HTR-8/SVneo (cell line): ENCODE measurements around the gene CCDC178.
A peak's percentile ranks its signal among the peaks of the same experiment; 100 is the strongest.
"Not testable (repeated sequence)": the region's sequence is repeated elsewhere in the genome, so short reads cannot be mapped to it uniquely, and the experiment has no call there.

Experiments used
- DNase-seq: peaks from one replicate; pipeline ENCODE4 v3.0.0; 2011; ENCODE audit warnings: low spot score, mixed read lengths; ENCODE audit not compliant: insufficient read length
- FAIRE-seq: peaks from 2 replicates; lab custom pipeline; 2011; peaks lifted over from hg19 to GRCh38; lab: Jason Lieb, UNC

CCDC178 gene

DNA sequence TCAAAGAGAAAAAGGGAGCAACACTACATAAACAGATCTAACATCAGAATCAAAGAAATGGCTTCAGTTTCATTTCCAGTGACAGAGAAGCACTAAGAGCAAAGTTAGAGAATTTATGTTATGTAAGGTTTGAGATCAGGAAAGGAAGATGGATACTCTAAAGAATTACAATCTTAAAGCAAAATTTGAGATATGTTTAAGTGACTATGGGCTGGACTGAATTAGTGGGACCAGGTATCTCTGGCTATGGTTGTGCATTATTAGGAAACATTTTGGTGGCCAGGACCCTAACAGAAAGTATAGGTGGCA is 208.2 kb downstream of the CCDC178 start:
- DNase-seq (no peak), FAIRE-seq (no peak)

DNA sequence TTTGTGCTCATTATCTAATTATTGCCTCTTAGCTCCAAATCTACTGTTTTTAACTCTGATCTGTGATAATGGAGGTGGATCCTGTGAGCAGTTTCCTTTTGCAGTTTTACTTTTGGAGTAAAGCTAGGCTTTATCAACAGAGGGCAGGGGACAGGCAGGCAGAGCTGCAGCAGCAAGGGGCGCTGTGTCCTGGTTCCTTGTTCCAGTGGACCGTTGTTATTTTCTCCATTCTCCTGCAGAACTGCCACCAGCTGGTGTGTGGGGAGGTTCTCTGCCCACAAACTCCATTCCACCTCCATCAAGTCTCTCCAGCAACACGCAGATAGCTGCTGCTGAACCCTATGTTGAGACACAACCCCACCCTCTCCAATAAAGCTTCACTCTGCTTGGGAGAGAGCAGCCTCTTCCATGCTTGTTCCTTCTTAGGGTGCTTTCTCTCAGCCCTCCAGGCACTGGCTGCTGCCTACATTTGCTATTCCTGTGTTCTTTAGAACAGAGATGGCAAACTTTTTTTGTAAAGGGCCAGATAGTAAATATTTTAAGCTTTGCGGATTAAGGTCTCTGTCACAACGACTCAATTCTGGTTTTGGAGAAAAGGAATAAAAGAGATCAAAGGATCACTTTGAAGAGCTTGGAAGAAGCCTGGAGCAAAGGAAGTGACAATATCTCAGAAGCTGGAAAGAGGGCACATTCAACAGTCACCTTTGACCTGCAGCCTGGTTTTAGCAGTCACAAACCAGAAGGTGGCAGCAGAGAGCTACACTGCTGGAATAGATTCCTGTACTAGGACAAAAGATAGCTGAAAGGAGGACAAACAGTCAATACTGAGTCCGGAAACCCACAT is 208.8 kb downstream of the CCDC178 start:
- DNase-seq (peak; percentile 1), FAIRE-seq (no peak)

DNA sequence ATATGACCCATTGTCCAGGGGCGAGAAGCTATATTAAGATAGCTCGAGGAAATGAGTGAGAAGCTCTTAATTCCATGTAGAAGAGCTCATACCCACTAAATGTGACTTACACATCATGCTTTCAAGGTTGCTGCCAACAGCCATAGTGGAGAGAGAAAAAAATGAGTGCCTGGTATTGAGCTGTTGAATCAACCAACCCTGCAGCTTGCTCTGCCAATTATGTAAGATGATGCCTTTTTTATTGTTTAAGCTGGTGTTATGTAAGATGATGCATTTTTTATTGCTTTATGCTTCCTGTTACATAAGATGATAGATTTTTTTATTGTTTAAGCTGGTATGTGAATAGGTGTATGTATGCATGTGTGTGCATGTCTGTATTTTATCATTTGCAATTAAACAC is 228.2 kb downstream of the CCDC178 start:
- no peak for FAIRE-seq
- DNase-seq: no peak

DNA sequence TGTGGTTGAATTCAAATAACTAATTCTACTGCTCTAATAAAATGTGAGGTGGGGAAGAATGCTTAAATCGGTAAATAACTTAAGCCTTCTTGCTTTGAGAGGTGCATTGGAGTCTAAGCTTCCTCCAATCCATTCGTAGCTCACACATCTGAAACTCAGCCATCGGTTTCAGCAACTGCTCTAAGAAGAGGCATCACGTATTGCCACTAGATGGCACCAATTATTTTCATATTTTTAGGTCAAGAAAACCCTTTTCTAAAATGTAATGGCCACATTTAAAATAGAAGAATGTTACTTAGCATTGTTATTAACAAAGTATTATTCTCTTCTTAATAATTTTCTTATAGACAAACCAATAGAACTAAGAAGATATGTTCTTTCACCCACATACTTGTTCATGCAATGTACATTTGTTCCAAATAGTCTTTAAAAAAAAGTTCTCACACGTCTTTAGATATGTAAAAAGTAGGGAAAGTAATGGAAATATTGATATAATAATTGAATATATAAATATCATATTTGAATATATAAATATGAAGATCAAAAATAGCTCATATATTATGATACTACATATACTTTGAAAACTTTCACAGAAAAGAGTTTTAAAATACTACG is 229.8 kb downstream of the CCDC178 start:
- FAIRE-seq: no peak
- no peak for DNase-seq

DNA sequence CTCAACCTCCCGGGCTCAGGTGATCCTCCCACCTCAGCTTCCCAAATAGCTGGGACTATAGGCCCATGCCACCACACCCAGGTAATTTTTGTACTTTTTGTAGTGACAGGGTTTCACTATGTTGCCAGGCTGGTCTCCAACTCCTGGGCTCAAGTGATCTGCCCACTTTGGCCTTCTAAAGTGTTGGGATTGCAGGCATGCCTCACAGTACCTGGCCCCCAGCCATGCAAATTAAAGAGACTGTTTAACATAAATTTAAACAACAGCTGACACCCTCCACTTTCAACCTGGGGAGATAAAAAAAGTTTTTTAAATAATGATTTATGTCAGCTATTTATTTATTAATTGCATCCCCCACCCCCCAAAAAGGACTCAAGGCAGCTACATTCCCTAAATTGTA is 234.7 kb downstream of the CCDC178 start:
- no peak for FAIRE-seq

DNA sequence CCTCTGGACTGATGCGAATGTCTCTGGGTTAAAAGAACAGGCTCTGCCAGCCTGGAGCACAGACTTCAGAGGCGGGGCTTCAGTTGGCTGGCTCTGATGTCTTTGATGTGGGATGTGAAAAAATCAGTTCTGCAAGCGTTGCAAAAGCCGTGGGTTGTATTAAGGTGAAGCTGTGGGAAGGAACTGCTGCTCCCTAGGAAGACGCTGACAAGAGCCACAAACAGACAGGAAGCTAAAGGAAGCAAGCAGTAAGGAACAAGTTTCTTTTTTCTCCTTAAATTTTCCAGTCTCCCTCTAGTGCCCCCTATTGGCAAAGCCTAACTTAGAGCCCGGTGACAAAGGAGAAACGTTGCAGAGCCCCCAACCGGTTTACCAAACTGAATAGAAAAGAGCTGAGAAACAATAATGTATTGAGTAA is 239.0 kb downstream of the CCDC178 start:
- FAIRE-seq (no peak), DNase-seq (no peak)

More for the DNA sequence above, 234.7 kb downstream of the CCDC178 start:
- DNase-seq: no peak

DNA sequence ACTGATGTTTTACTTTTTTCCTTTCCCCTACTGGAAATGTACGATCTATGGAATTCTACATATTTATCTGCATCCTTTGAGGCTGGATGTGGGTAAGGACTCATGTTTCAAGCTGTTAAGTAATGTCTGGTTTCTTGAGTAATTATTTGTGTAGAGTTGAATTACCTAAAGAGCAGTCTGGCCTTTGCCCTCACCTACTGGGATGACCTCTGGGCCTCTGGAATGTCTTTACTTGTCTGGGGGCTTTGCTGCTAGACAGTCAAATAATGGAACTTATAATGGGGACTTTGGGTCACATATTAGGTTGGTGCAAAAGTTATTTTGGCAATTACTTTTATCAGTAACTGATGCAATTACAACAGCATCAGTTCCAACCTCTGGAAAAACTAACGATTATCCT is 244.7 kb downstream of the CCDC178 start:
- DNase-seq (no peak), FAIRE-seq (no peak)

DNA sequence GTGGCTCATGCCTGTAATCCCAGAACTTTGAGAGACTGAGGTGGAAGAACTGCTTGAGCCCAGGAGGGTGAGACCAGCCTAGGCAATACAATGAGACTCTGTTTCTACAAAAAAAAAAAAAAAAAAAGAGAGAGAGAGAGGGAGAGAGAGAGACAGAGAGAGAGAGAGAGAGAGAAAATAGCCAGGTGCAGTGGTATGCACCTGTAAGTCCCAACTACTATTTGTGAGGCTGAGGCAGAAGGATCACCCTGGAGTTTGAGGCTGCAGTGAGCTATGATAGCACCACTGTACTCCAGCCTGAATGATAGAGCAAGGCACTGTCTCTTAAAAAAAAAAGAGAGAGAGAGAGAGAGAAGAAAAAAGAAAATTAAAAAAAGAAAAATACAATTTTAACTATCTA is 245.7 kb downstream of the CCDC178 start:
- DNase-seq: no peak
- FAIRE-seq: no peak

DNA sequence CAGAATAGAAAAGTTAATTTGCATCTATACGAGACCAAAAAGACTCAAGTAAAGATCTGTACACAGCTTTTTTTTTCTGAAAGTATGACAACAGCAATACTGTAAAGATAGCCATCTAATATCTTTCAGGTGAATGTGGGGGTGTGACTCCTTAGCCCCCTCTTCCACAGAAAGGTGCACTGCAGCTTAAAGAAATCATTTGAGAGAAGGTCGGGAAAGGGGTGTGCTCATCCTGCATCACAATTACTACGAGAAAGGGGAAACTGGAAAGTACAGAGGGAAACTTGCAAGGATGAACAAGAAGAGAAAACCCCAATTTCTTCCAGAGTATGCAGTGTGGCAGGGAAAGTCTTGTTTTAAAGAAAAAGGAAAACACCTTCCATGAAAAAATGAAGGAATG is 255.6 kb downstream of the CCDC178 start:
- FAIRE-seq: no peak

DNA sequence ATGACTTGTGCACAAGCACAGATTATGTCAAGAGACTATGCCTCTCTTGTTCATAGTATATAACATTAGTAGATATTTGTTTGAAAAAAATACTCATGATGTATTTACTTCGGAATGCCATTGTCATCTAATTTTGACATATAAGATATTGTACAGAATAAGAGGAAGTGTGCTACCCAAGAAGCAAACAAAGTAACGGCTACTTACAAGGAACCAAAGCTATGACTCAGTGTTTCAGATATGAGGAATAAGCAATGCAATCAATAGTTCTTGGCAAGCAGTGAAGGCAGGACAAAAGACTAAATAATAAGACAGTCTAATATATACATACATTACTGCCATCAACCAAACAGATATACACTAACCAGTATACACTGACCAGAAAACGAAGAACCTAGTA is 256.3 kb downstream of the CCDC178 start:
- FAIRE-seq (no peak), DNase-seq (no peak)

More for the DNA sequence above, 255.6 kb downstream of the CCDC178 start:
- no peak for DNase-seq

DNA sequence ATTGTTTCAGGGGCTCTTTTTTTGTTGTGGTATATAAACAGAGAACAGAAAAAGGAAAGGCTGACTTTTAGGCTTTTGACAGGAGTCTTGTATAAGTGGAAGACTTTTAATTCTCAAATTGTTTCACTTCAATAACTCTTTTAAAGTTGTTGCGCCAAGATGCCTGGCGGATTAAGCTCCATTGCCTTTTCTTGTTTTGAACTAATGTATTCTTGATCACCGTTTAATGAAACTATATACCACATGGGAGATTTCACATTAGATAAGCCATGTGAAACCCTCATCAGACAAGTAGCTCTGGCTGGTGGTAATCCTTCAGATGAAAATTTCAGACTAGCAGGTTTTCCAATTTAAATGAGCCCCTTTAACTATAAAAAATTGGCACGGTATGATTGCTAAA is 257.4 kb downstream of the CCDC178 start:
- DNase-seq (no peak), FAIRE-seq (no peak)

DNA sequence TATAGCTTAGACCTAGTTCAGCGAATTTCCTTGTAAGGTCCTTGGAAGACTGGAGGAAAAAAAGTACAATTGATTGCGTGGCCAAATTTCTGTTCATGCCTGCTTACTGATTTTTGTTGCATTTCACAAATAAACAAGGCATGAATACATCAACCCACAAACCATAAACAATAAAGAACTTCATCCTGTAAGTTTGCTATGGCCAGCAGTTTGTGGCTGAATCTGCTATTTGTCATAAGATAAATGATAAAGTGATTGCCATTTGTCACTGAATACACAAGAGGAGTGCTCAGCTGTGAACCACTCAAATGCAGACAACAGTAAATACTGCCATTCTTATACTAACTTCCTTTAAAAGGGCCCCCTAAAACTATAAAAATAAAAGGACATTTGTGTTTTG is 259.5 kb downstream of the CCDC178 start:
- DNase-seq (no peak), FAIRE-seq (no peak)

DNA sequence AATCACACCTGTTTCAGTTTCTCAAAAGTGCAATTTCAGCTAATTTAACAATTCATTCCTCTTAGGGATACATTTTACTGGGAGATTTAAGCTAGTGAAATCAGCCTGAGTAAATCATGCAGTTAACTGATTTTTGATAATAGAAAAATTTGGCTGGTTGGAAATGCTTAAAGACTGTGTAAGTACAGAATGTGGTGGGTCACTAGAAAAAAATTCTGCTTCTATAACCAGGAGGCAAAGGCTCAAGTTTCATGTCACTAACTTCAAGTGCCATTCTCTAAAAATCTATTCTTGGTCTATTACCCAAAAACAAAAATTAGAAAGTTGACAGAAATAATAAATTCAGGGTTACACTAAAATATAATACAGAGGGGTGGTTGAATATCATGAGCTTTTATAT is 271.3 kb downstream of the CCDC178 start:
- DNase-seq: no peak
- no peak for FAIRE-seq

DNA sequence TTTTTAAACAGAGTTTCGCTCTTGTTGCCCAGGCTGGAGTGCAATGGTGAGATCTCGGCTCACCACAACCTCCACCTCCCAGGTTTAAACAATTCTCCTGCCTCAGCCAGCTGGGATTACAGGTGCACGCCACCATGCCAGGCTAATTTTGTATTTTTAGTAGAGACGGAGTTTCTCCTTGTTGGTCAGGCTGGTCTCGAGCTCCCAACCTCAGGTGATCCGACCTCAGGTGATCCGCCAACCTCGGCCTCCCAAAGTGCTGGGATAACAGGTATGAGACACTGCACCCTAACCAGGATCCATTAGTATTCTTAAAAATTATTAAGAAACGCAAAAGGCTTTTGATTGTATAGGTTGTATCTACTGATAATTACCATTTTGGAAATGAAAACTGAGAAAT is 276.4 kb downstream of the CCDC178 start:
- not testable (repeated sequence) for DNase-seq, FAIRE-seq

DNA sequence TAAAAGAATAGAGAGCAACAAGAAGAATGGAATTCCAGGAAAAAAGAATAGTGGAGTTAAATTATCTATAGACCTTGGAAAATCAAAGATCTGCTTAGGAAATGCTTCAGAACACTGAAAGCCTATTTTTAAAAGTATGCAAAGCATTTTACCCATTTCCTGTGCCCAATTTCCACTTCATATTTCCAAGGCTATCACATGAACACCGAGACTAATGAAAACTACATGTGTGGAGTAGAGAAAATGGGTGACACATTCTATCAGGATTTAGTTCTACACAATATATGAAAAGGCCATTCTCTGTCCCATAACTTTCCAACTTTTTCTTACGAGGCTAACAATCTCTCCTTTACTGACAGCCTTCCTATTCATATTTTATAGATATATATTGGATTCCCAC is 279.4 kb downstream of the CCDC178 start:
- no peak for DNase-seq
- FAIRE-seq: no peak

DNA sequence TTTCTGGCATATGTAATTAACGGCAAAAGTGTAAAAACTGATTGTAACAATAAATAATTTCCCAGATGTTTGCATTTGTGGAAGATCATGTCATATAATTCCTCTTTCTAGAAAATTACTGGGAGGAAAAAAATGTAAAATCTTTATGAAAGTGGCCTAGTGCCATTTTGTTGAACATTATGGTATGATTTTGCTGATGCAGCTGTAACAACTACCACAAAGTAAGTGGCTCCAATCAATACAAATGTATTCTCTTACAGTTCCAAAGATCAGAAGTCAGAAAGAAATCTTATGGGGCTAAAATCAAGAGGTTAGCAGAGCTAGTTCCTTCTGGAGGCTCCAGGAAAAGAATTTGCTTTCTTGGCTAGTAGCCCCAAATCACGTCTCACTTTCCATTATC is 281.4 kb downstream of the CCDC178 start:
- no peak for FAIRE-seq
- DNase-seq: no peak

DNA sequence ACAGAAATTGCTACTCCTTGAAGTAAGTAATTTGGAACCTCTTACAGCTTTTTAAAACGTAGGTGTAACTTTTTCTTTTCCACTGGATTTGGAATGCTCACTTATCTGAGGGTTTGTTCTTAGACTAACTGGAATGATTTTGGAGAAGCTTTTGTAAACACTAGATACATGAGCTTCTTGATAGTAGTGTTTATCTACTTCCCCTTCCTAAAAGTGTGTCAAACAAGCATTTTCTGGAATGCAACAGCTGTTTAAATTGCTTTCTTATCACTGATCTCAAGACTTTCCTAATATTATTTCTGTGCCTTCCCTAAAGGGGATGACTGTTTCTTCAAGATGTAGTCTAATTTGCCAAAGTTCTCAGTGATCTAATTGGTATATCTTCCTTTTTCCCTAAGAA is 282.6 kb downstream of the CCDC178 start:
- DNase-seq: no peak
- FAIRE-seq: no peak

DNA sequence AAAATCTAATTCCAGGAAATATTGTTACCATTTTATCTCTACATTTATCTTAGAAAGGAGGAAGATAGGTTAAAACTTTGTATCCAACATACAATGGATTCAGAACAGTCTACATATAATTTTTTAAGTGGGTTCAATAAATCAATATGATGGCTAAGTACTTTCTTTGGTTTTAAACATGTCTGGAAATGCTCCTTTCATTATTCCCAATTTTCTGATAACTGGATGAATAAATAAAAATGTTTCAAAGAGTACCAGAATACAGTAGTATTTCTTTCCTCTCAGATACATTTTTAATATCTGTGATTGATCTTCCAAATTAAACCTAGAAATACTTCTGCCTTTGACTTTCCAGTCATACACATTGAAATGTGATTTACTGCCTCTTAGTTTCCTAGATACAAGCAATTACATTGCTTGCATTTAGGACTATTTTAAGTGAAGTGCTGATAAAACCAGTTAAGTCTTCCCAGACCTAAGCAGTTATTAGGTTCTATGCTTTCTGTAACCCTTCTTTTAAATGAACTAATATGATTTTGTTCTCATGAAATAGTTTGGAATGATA is 283.5 kb downstream of the CCDC178 start:
- DNase-seq (no peak), FAIRE-seq (no peak)

DNA sequence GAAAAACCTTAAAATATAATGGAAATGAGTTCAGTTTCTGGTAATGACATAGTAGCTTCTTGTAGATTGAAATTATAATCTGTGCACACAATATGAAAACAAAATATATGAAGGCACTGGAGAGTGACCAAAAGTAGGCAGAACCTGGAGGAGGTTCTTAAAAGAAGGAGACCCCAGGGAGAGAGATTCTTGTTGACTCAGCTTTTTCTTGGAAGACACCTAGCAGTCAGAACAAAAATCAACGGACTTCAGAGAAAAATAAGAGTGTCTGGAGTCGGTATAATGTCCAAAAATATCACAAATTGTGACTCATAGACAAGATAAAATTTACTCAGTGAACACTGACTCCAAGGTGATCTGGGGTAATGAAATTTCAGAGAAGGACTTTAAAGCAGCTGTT is 286.5 kb downstream of the CCDC178 start:
- FAIRE-seq: no peak

DNA sequence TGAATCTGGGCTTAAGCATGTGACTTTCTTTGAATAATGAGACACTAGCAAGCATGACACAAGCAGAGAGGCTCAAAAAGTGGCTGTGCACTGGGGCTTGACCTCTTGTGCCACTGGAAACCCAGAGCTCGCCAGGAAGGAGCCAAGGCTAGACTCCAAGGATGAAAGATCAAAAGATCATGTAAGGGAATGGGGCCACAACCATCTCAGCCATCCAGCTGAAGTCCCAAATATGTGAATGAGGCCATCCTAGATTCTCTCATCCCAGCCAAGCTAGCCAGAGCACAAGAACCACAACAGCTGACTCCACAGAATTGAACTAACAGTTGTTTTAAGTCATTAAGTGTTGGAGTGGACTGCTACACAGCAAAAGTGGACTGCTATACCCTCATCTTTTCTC is 288.1 kb downstream of the CCDC178 start:
- no peak for FAIRE-seq

More for the DNA sequence above, 286.5 kb downstream of the CCDC178 start:
- DNase-seq: no peak

DNA sequence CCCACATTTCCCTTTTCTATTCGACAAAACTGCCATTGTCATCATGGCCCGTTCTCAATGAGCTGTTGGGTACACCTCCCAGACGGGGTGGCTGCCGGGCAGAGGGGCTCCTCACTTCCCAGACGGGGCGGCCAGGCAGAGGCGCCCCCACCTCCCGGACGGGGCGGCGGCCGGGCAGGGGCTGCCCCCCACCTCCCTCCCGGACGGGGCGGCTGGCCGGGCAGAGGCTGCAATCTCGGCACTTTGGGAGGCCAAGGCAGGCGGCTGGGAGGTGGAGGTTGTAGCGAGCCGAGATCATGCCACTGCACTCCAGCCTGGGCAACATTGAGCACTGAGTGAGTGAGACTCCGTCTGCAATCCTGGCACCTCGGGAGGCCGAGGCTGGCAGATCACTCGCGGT is 292.7 kb downstream of the CCDC178 start:
- not testable (repeated sequence) for FAIRE-seq, DNase-seq

More for the DNA sequence above, 288.1 kb downstream of the CCDC178 start:
- DNase-seq: no peak

DNA sequence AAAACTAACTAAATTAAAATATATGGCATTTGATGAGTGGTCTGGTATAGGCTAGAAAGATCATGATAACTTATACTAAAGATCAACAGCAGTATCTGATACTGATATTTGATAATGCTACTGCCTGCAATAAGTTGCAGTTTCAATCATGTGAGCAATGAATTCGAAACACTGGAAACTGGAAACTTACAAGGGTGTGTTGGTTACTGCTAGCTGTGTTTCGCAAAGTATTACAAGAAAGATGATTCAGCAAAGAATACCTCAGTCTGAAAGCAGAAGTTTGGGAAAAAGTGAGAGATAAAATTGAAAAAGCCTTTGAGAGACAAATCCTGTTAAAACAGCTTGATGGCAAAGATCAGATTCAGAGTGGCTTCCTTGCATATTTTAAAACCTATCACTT is 294.5 kb downstream of the CCDC178 start:
- FAIRE-seq: no peak

More for the DNA sequence above, 294.5 kb downstream of the CCDC178 start:
- DNase-seq: no peak
